Colon (tissue), 2 donors: ENCODE results near the gene SLC13A2.

Source experiments
- FAIRE-seq: peaks from 2 replicates; lab custom pipeline; 2012; peaks lifted over from hg19 to GRCh38; lab: Jason Lieb, UNC
- donor health status: control.
- donor health status: control.

The SLC13A2 gene

DNA sequence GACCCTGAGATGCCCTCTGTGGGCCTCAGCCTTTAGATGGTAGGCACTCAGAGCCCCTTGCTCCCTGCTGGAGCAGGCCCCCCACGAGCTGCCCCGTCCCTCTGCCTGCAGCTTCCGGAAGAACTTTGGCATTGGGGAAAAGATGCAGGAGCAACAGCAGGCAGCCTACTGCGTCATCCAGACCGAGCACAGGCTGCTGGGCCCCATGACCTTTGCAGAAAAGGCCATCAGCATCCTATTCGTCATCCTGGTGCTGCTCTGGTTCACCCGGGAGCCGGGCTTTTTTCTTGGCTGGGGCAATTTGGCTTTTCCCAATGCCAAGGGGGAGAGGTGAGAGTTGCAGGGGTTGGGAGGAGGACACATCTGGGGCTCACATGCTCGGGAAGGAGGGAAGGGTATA is 20.0 kb downstream of the SLC13A2 start:
- FAIRE-seq = no peak

DNA sequence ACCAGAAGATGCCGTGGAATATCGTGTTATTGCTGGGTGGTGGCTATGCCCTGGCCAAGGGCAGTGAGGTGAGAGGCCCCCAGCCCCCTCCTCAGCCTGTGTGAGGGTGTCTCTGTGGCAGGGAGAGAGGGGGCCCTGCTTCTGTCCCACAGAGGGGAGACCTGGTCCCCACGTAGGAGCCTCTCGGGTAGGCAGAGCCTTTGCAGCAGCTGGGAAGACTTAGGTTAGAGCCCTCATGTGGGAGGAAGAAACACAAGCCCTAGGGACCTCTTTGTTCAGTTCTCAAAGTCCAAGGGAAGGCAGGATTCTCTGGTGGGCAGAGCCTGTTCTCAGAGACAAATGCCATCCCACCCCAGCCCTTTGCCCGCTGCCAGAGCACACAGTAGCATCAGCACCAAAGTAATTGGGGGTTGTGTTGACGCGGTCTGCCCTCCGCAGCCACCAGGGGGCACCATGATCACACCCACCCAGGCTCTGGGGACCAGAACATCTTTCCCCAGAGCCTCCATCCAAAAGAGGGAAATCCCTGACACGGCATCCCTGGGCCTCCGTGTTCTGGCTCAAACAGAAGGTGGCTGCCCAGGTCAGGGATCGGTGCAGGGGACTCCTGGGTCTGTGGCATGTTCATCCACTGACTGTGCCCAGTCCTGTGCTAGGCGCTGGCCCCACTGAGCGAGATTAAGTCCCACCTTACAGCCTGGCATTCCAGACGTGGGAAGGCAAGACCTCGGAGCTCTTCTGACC is 21.2 kb downstream of the SLC13A2 start:
- FAIRE-seq = no peak

- FAIRE-seq = no peak
These were observed 22.2 kb downstream of the SLC13A2 start for GRCh38 chr17:28495635-28496034.

DNA sequence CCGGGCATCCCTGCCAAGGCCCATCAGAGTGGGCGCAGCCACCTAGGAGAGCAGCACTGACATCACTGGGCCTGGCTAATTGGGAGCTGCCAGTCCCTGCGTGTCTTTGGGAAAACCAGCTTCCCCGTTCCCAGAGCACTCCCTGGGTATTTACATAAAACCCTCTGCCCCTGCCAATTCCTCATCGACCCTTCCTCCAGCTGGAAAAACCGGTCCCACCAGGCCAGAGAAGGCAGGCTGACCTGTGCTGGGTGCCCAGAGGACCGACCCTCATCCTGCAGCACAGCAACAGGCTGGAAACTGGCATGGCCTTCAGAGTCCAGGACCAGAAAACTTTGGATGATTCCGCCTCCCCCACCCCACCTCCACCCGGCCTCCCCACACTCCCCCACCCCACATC is 24.5 kb downstream of the SLC13A2 start:
- FAIRE-seq = no peak

DNA sequence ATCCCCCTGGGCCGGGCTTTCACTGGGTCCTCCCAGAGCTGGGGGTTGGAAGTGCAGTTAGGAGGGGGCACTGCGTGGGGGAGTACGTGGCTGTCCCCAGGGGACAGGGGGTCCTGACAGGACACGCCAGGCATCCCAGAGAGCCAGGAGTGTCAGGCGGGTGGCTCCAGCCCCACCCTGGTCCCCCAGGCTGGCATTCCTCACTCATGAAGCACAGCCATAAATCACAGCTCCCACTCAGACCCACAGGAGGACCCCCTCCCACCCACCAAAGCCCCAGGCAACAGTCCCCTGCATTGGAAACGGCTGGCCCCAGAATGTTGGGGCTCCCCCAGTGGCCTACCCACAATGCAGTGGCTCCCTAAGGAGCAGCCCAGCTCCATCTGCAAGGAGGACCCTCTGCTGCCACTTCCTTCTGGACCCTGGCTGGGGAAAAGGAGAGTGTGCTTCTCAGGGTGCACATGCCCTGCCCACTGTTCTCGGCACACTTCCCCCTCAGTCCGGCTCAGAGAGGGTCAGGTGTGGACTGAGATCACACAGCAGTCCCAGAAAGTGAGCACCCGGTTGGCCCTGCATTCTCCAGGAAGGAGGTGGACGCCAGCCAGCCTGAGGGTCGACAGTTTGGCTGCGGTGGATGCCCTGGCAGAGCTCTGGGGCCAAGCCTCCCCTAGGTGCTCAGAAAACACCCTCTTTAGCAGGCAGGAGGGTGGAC is 25.4 kb downstream of the SLC13A2 start:
- no peak for FAIRE-seq

GRCh38 chr17:28499364-28499664 is 25.9 kb downstream of the SLC13A2 start:
- FAIRE-seq = no peak

GRCh38 chr17:28499684-28500357 is 26.4 kb downstream of the SLC13A2 start:
- no peak for FAIRE-seq

GRCh38 chr17:28500712-28501379 is 27.4 kb downstream of the SLC13A2 start:
- no peak for FAIRE-seq

GRCh38 chr17:28501421-28502284 is 28.2 kb downstream of the SLC13A2 start:
- no peak for FAIRE-seq

DNA sequence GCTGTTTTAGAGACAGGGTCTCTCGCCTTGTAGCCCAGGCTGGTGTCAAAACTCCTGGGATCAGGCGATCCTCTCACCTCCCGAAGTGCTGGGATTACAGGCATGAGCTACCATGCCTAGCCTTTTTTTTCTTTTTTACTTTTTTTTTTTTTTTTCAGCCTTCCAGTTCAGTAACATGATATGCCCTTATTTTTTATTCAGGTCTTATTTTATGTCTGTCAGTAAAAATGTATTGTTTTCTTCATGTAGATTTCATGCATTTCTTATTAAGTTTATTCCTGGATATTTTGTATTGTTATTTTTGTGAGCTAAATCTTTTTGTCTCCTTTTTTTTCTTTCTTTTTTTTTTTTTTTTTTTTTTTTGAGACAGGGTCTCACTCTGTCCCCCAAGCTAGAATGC is 30.0 kb downstream of the SLC13A2 start:
- FAIRE-seq = no peak

DNA sequence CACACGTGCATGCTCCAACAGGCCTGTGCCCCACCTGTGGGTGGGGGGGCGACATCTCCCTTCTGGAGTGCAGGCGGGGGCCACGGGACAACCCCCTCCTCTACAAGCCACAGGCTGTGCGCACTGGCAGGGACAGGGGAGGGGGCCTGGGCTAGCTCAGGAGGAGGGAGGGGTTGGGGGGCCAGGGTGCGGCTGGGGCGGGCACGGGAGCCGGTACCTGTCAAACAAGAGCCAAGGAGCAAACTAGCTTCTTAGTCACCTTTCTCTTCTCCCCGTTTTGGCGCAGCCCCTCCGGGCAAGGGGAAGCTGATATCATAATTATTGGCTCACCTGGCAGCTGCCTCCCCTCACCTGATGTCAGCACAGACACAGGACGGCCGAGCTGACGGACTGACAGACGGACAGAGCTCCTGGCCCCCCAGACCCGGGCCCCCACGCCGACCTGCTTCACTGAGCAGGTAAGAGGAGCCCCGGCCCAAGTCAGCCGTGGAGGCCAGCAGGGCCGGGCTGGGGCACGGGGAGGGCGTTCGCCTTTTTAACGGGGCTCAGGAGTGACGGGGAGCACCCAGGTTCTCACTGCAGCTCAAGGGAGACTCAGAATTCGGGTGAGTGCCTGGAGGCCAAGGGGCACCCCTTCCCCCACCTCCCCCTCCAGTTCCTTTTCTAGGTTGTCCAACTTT is 32.7 kb downstream of the SLC13A2 start, which contains the start of gene FOXN1:
Gene FOXN1 (plus strand): TSS at position 363 of the 680 bp plus-strand sequence. CDS start 17,622 bp downstream, outside the sequence.
- FAIRE-seq = no peak

GRCh38 chr17:28506763-28507487 is 33.5 kb downstream of the SLC13A2 start:
- FAIRE-seq = no peak

DNA sequence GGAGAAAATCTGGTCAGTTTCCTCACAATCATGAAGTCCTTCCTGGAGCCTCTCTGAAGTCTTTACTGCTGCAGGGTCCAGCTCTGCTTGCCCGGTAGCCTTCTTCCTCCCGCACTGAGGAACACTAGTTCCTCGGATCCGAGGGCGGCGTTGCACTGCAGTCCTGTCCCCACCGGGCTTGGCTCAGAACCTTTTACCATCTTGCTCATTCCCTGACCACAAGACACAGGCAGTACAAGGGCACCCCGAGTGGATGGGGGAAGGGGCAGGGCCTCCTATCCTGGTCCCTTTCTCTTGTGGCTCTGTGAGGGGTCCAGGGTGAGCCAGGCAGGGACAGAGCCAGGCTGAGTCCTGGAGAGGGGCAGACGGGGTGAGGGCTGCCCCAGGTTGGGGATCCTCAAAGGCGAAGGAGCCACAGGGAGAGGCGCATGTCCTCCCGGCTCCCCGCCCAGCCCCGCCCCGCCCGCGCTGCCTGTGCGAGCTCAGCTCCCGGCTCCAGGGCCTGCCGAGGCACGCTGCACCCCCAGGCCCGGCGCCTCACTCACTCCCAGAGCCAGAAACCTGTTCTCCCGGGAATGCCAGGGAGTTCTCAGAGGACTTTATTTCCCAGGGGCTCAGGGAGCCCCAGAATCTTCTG is 34.2 kb downstream of the SLC13A2 start:
- no peak for FAIRE-seq

- no peak for FAIRE-seq
These were observed 34.8 kb downstream of the SLC13A2 start for GRCh38 chr17:28508211-28508724.

DNA sequence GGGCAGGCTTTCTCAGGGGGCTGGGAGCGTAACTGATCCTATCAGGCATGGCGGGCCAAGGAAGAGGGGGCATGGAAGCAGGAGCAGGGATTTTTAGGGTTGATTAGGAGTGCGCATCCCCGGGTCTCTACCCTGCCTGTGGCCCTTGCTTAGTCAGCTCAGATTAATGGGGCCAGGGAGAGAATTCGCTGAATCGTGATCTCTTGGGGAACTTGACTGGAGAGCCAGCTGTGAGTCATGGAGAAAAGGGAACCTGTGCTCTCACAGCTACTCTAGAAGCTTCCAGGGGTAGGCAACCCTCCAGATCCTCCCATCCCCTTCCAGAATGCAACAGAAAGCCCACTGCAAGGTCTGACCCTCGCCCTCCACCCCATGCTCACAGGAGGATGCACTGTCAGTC is 36.3 kb downstream of the SLC13A2 start:
- FAIRE-seq = no peak

DNA sequence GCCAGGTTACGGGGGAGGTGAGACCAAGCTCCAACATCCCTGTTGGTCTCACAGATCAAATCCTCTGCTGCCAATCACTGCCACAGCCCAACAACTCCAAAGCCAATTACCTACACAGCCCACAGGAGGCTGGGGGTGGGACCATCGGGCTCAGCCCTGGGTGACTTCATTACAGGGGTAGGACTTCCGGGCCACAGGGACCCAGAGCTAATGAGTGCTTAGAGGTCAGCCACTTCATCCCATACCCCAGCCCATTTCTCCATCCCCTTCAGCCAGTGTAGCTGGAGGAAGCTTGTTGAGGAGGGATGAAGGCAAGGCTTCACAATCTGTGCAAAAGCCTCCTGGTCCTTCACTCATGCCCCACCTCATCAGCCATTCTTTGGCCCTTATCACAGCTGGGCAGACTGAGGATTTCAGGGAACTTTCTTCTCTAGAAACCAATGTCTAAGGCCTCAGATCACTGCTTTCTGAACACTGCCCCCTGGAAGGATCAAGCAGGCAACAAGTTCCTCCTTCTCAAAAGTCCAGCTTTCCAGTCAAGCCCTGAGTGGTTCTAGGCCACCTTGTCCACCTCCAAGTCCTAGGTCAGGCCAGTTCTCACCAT is 38.5 kb downstream of the SLC13A2 start:
- FAIRE-seq = no peak

DNA sequence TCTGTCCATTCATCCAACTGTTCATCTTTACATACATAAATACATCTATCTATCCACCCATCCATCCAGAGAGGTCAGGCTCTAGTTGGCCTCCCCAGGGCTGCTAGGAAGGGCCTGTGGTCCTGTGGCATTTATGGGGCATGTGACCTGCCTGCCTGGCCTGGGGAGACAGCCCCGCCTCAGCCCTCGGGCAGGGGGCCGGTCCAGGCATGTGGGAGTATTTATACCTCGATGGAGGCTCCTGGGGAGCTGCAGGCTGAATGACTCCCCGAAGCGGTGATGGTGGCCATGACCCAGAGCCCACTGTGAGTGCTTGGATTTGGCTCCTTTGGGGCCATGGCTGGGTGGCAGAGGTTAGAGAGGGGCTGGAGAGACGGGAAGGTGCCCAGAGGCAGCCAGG is 40.0 kb downstream of the SLC13A2 start:
- FAIRE-seq = no peak

- FAIRE-seq = no peak
These were observed 41.1 kb downstream of the SLC13A2 start for GRCh38 chr17:28514561-28515002.

DNA sequence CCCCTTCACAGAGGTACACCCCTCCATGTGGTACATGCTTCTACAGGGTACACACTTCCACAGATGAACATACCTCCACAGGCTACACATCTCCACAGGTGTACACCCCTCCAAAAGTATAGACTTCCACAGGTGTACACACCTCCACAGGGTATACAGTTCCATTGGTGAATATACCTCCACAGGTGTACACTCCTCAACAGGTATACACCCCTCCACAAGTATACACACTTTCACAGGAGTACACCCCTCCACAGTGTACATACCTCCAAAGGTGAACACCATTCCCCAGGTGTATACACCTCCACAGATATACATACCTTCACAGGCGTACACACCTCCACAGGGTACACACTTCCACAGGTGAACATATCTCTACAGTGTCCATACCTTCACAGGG is 42.1 kb downstream of the SLC13A2 start:
- FAIRE-seq = no peak
